B cell (primary cell): ENCODE data around the gene LRIG1. TPM values are rescaled to one million over a fixed set of nuclear protein-coding genes. Genes with fewer than 3 reads are reported as not detected.

Experiments
- ATAC-seq: fragments of 200-7000 bp; cut with Tn5 transposase; one replicate; pipeline ENCODE4 v1.10.0; 2021; ENCODE audit warnings: low read depth, mild to moderate bottlenecking, moderate number of reproducible peaks, moderate library complexity
- CTCF ChIA-PET: fragments of 350-600 bp; sonication (Branson Sonifier 250); formaldehyde crosslinking; loops from one replicate; lab custom pipeline; 2021; ENCODE audit warnings: antibody characterized with exemption, inconsistent platforms; lab: Charles Lee
- POLR2A ChIA-PET: fragments of 350-600 bp; sonication (Branson Sonifier 250); formaldehyde crosslinking; loops from one replicate; lab custom pipeline; 2021; ENCODE audit warnings: antibody characterized with exemption; lab: Charles Lee
- DNase-seq: peaks from one replicate; pipeline ENCODE4 v3.0.0; 2013
- H2AFZ ChIP-seq: 2 replicates; pipeline ENCODE4 v1.6.1; 2012; ENCODE audit warnings: mild to moderate bottlenecking, low read depth, low read length; ENCODE audit not compliant: insufficient read depth, poor library complexity, severe bottlenecking
- H3K27ac ChIP-seq, 2 donors: 1 replicate in 1 of 2; 2 replicates in 1 of 2; pipeline ENCODE4 v1.5.1; 2012 to 2013; ENCODE audit warnings: low read length in 2 of 2, mild to moderate bottlenecking in 2 of 2, moderate library complexity in 1 of 2
- H3K27me3 ChIP-seq, 4 experiments: fragments of 200-600 bp in 1 of 4; sonication (generic) in 1 of 4; replicated peaks in 1 of 4; 1 replicate in 2 of 4; 2 replicates in 2 of 4; pipeline versions ENCODE4 v1.6.1 to v1.7.0; 2013 to 2016; ENCODE audit warnings: low read length in 3 of 4, mild to moderate bottlenecking in 2 of 4, mixed read lengths in 1 of 4, moderate library complexity in 1 of 4; ENCODE audit not compliant: insufficient read depth in 4 of 4, control insufficient read depth in 3 of 4; ENCODE audit errors: control extremely low read depth in 1 of 4
- H3K36me3 ChIP-seq, 2 experiments: replicated peaks in 1 of 2; 1 replicate in 1 of 2; 2 replicates in 1 of 2; pipeline versions ENCODE4 v1.6.1 to v1.7.1; 2013; ENCODE audit warnings: low read length in 1 of 2; ENCODE audit not compliant: insufficient read depth in 2 of 2, control insufficient read depth in 1 of 2; ENCODE audit errors: control extremely low read depth in 1 of 2, extremely low read depth in 1 of 2
- H3K4me1 ChIP-seq, 2 donors: fragments of 200-600 bp in 1 of 2; sonication (generic) in 1 of 2; 1 replicate in 1 of 2; 2 replicates in 1 of 2; pipeline versions ENCODE4 v1.5.1 to v1.6.1; 2013 to 2017; ENCODE audit warnings: low read length in 2 of 2; ENCODE audit not compliant: control insufficient read depth in 2 of 2, insufficient read depth in 2 of 2
- H3K4me2 ChIP-seq: replicated peaks from 2 replicates; pipeline ENCODE3; 2012; ENCODE audit warnings: mild to moderate bottlenecking, low read depth, low read length; ENCODE audit not compliant: poor library complexity, severe bottlenecking
- H3K4me3 ChIP-seq, 5 experiments: fragments of 200-600 bp in 1 of 5; sonication (generic) in 1 of 5; 1 replicate in 3 of 5; 2 replicates in 2 of 5; pipeline versions ENCODE4 v1.5.1 to v1.7.0; 2011 to 2016; ENCODE audit warnings: low read length in 4 of 5, mild to moderate bottlenecking in 4 of 5, low read depth in 2 of 5, control low read depth in 1 of 5, moderate library complexity in 1 of 5; ENCODE audit not compliant: insufficient read depth in 1 of 5; ENCODE audit errors: control extremely low read depth in 1 of 5, extremely low read depth in 1 of 5
- H3K79me2 ChIP-seq: fragments of 200-600 bp; sonication (generic); one replicate; pipeline ENCODE4 v1.6.0; 2016; ENCODE audit warnings: low read length; ENCODE audit not compliant: control insufficient read depth, insufficient read depth
- H3K9ac ChIP-seq: fragments of 200-600 bp; sonication (generic); 2 replicates; pipeline ENCODE4 v1.6.1; 2017; ENCODE audit warnings: mild to moderate bottlenecking, low read length, moderate library complexity
- H3K9me3 ChIP-seq, 3 donors: one replicate each; pipeline versions ENCODE4 v1.6.1 to v1.7.1; 2013; ENCODE audit warnings: low read length in 2 of 3; ENCODE audit not compliant: control insufficient read depth in 2 of 3, insufficient read depth in 1 of 3; ENCODE audit errors: control extremely low read depth in 1 of 3
- H4K20me1 ChIP-seq: 2 replicates; pipeline ENCODE4 v1.6.0; 2012; ENCODE audit warnings: mild to moderate bottlenecking, low read length; ENCODE audit not compliant: insufficient read depth, control insufficient read depth, poor library complexity, severe bottlenecking
- H3K27ac Mint-ChIP-seq: one replicate; pipeline ENCODE4 v1.8.0; 2021; ENCODE audit warnings: mixed read lengths
- H3K27me3 Mint-ChIP-seq: one replicate; pipeline ENCODE4 v1.8.0; 2021; ENCODE audit warnings: mixed read lengths
- H3K4me1 Mint-ChIP-seq: one replicate; pipeline ENCODE4 v1.8.0; 2021; ENCODE audit warnings: mixed read lengths
- H3K4me3 Mint-ChIP-seq: one replicate; pipeline ENCODE4 v1.8.0; 2021; ENCODE audit warnings: mixed read lengths
- H3K9me3 Mint-ChIP-seq: one replicate; pipeline ENCODE4 v1.8.0; 2022; ENCODE audit warnings: mixed read lengths; ENCODE audit not compliant: insufficient read depth
- EZH2 ChIP-seq: IDR thresholded peaks from 2 replicates; pipeline ENCODE4 v1.6.1; 2012; ENCODE audit warnings: borderline replicate concordance, low read depth, mild to moderate bottlenecking, moderate library complexity, low read length; ENCODE audit not compliant: insufficient read depth, poor library complexity, severe bottlenecking
- WGBS: methylation state at CpG from one replicate; pipeline ENCODE4 v1.1.5; 2013; ENCODE audit warnings: missing lambda C conversion rate; ENCODE audit not compliant: insufficient coverage; 5-methylcytosine and 5-hydroxymethylcytosine counted together
- intact Hi-C: fragments of 100-400 bp; cut with micrococcal nuclease; formaldehyde crosslinking; loops from one replicate; pipeline ENCODE4 v1.10.0; 2022
- polyA plus RNA-seq: library from polyadenylated mRNA; depleted of rRNA; stranded (reverse); fragments of >200 nt; gene quantifications from 2 replicates; pipeline ENCODE4 v1.2.3, GENCODE V29; 2012
- total RNA-seq, 2 donors: library from RNA; stranded (reverse); fragments of 120-200 nt in 1 of 2; gene quantifications; 1 replicate in 1 of 2; 2 replicates in 1 of 2; pipeline versions ENCODE4 v1.2.3 to v1.2.4, GENCODE V29; 2013 to 2022
- TF ChIP-seq, protein P1 (sequence below): fragments of 200-600 bp; IDR thresholded peaks from one replicate; pipeline ENCODE4 v1.8.0; 2022; ENCODE audit warnings: antibody characterized with exemption, mild to moderate bottlenecking

LRIG1 gene
- total and polyA plus RNA-seq, 2 donors (not counting 1 experiment from before 2014, with no cell fraction given), result 9.2 to 12.4 TPM

DNA sequence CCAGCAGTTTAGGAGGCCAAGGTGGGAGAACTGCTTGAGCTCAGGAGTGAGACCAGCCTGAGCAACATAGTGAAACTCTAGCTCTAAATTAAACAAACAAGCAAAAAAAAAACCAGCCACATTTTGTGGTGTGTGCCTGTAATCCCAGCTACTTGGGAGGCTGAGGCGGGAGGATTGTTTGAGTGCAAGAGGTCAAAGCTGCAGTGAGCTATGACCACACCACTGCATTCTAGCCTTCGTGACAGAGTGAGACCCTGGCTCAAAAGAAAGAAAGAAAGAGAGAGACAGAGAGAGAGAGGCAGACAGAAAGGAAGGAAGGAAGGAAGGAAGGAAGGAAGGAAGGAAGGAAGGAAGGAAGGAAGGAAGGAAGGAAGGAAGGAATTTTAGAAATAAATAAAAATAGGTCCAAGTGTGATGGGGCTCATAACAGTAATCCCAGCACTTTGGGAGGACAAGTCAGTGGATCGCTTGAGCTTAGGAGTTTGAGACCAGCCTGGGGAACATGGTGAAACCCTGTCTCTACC is 38.7 kb upstream of the LRIG1 start:
- WGBS, result no CpG with 5 or more reads among the region's 3 CpGs
- ChIA-PET POLR2A (no interaction called here), CTCF (interaction anchor here (1.4 kb wide), 1 partner anchor 263 kb away, joined by 4 read pairs; no protein-coding TSS in a partner anchor)
- H3K79me2 ChIP-seq, result no peaks in the 10 kb centered on the region
- intact Hi-C loops, result no loop called here
- no peaks in the 10 kb centered on the region for H3K36me3 ChIP-seq
- peaks cover 6% of the 10 kb centered on the region for H3K9me3 Mint-ChIP-seq
- H3K9ac ChIP-seq, result no peak overlapping the region
- ATAC-seq (no peak), DNase-seq (no peak)
- H3K4me2 ChIP-seq, result no peak overlapping the region
- peaks cover 0 to 5% (median 0%) of the 10 kb centered on the region in 3 donors for H3K9me3 ChIP-seq
- peaks cover 12% of the 10 kb centered on the region for H3K27me3 Mint-ChIP-seq
- no peak overlapping the region for H3K27ac ChIP-seq
- TF ChIP-seq, protein P1, sequence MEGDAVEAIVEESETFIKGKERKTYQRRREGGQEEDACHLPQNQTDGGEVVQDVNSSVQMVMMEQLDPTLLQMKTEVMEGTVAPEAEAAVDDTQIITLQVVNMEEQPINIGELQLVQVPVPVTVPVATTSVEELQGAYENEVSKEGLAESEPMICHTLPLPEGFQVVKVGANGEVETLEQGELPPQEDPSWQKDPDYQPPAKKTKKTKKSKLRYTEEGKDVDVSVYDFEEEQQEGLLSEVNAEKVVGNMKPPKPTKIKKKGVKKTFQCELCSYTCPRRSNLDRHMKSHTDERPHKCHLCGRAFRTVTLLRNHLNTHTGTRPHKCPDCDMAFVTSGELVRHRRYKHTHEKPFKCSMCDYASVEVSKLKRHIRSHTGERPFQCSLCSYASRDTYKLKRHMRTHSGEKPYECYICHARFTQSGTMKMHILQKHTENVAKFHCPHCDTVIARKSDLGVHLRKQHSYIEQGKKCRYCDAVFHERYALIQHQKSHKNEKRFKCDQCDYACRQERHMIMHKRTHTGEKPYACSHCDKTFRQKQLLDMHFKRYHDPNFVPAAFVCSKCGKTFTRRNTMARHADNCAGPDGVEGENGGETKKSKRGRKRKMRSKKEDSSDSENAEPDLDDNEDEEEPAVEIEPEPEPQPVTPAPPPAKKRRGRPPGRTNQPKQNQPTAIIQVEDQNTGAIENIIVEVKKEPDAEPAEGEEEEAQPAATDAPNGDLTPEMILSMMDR, result no peak
- TF ChIP-seq EZH2, result no peak
- H3K4me1 Mint-ChIP-seq, result no peaks in the 10 kb centered on the region
- no peaks in the 10 kb centered on the region for H4K20me1 ChIP-seq
- no peak overlapping the region for H3K27ac Mint-ChIP-seq
- no peak overlapping the region for H3K4me3 Mint-ChIP-seq
- H3K27me3 ChIP-seq, result peaks cover 0 to 3% (median 0%) of the 10 kb centered on the region in 4 experiments
- no peak overlapping the region for H3K4me3 ChIP-seq
- H3K4me1 ChIP-seq, result peaks cover 0 to 1% of the 10 kb centered on the region in 2 donors
- no peak overlapping the region for H2AFZ ChIP-seq

DNA sequence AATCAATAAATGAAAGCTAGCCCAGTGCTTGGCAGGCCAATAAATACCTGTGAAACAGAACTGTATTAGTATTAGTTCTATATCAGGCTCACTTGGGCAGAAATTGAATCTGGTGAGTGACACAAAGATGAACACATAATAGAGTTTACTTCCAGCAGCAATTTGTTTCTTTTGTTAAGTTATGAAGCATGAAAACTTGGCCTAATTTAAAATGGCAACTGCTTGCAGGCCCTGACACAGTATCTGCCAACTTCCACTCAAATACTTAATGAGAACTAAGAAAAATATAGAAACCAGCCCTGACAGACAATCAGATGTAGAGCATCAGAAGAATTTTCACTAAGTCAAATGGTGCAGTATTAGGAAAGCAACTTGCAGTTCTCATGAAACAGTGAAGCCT is 37.6 kb upstream of the LRIG1 start:
- ATAC-seq (no peak), DNase-seq (no peak)
- peaks cover 0 to 4% (median 0%) of the 10 kb centered on the region in 3 donors for H3K9me3 ChIP-seq
- H3K4me1 Mint-ChIP-seq, result peaks cover 3% of the 10 kb centered on the region
- H3K27me3 ChIP-seq, result peaks cover 0 to 9% (median 4%) of the 10 kb centered on the region in 4 experiments
- no peak overlapping the region for H3K9ac ChIP-seq
- peaks cover 5% of the 10 kb centered on the region in 2 donors for H3K4me1 ChIP-seq
- H3K27me3 Mint-ChIP-seq, result peaks cover 13% of the 10 kb centered on the region
- no peak overlapping the region for H3K4me3 ChIP-seq
- no peak overlapping the region for H2AFZ ChIP-seq
- no peak for TF ChIP-seq EZH2
- TF ChIP-seq, protein P1, result no peak
- H4K20me1 ChIP-seq, result no peaks in the 10 kb centered on the region
- no peak overlapping the region for H3K4me2 ChIP-seq
- H3K27ac Mint-ChIP-seq, result no peak overlapping the region
- H3K79me2 ChIP-seq, result no peaks in the 10 kb centered on the region
- no peak overlapping the region for H3K4me3 Mint-ChIP-seq
- intact Hi-C loops, result no loop called here
- POLR2A ChIA-PET, result no interaction called here
- H3K9me3 Mint-ChIP-seq, result peaks cover 6% of the 10 kb centered on the region
- H3K27ac ChIP-seq, result no peak overlapping the region
- no peaks in the 10 kb centered on the region for H3K36me3 ChIP-seq
- CTCF ChIA-PET, result interaction anchor here (1.4 kb wide), 1 partner anchor 262 kb away, joined by 4 read pairs; no protein-coding TSS in a partner anchor
